ENCODE results near the gene SORBS1. TPM values are rescaled to one million over a fixed set of nuclear protein-coding genes. Genes with fewer than 3 reads are reported as not detected.

Gene SORBS1
- total and polyA plus RNA-seq, 2 experiments from 2014 or later = 11.0 to 20.6 TPM

DNA sequence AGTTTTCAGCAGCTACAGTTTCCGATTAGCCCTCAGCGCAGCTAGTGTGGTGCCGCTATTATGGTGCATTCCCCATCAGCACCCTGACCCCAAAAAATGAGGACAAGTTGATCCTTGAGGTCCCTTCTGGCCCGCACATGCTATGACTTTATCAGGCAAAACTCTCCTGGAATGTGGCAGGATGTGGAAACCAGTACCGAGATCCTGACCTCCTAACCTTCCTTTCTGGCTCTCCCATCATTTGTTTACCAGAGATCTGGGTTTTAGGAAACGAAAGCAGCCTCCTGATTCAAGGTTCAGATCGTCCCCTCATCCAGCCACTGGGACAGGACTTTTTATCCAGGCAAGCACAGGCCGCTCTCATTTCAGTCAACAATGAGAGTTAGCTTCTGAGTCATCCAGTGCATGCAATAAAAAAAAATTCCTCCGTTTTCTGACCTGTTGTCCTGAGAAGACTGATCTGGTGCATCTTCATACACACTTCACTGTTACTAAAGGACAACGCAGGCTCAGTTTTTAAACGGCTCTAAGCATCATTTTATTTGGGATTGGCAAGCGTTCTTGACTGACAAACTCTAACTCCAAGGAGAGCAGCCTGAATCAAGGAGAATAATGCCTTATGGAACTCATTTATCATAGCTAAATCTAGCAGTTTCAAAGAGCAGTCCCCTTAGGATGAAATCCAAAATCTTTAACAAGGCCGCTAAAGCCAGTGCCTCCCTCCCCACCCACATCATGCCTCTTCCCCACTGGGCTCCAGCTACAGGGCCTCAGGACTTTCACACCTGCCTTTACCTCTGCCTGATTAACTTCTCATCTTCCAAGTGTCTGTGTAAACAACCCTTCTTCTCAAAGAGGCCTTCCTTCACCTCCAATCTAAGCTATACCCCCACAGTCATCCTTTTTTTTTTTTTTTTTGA is 287.5 kb downstream of the SORBS1 start:
- Histone ChIP-seq H3K27ac (no peak overlapping the region), H3K9me3 (ENCODE audit: low read depth) (no peaks in the 10 kb centered on the region), H3K36me3 (peaks cover 4% of the 10 kb centered on the region), H3K4me3 (no peak overlapping the region), H3K4me1 (ENCODE audit: low read depth) (peaks cover 11% of the 10 kb centered on the region), H3K27me3 (no peaks in the 10 kb centered on the region)
- DNase-seq (ENCODE audit: low read depth in 1 of 2, low spot score in 1 of 2) = peak in 1 of 2 donors; percentile 89
- no peak for TF ChIP-seq CTCF (IDR thresholded peaks at IDR 0.05; ENCODE audit: low read depth, low read length)

DNA sequence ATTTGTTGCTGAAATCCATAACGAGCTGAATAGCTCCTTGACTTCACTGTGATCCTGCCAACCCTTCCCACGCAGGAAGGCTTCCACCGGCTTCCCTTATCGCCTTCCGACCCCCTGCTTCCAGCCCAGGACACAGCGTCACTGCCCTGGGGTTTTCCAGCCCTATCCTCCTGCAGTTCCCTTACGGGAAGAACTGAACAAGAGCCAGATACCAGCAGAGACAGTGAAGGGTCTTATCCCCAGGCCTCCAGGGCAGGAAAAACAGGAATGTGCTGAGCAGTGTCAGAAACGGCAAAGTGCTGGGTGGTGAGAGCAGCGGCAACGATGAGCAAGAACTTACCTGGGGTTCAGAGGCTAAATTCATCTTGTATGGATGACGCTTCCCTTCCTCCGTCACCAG is 292.7 kb downstream of the SORBS1 start:
- TF ChIP-seq CTCF (IDR thresholded peaks at IDR 0.05; ENCODE audit: low read depth, low read length) = no peak
- H3K27ac ChIP-seq = peak overlapping the region; percentile 88
- no peaks in the 10 kb centered on the region for H3K27me3 ChIP-seq
- peaks cover 8% of the 10 kb centered on the region for H3K36me3 ChIP-seq
- no peak overlapping the region for H3K4me3 ChIP-seq
- H3K4me1 ChIP-seq (ENCODE audit: low read depth) = peaks cover 20% of the 10 kb centered on the region
- no peaks in the 10 kb centered on the region for H3K9me3 ChIP-seq (ENCODE audit: low read depth)
- DNase-seq (ENCODE audit: low read depth in 1 of 2, low spot score in 1 of 2) = peak; percentile 69 to 97

DNA sequence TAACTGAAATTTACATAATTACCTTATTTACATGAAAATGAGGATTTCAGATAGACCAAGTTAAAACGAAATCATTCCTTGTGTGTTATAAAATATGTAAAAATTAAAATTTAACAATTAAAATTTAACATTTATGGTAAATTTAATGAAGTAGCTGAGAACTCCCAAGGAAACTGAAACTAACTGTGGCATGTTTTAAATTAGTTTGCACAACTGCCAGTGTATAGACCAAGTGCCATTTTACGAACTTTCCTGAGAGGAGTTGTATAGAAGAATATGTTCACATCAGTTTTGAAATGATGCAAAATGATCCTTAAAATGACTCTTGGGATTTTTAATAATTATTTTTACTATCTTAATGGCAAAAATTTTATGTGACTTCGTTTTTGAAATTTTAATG is 293.9 kb downstream of the SORBS1 start:
- H3K27me3 ChIP-seq = no peaks in the 10 kb centered on the region
- H3K27ac ChIP-seq = no peak overlapping the region
- H3K36me3 ChIP-seq = peaks cover 9% of the 10 kb centered on the region
- H3K4me1 ChIP-seq (ENCODE audit: low read depth) = peaks cover 17% of the 10 kb centered on the region
- no peaks in the 10 kb centered on the region for H3K9me3 ChIP-seq (ENCODE audit: low read depth)
- DNase-seq (ENCODE audit: low read depth in 1 of 2, low spot score in 1 of 2) = no peak
- no peak overlapping the region for H3K4me3 ChIP-seq
- no peak for TF ChIP-seq CTCF (IDR thresholded peaks at IDR 0.05; ENCODE audit: low read depth, low read length)

DNA sequence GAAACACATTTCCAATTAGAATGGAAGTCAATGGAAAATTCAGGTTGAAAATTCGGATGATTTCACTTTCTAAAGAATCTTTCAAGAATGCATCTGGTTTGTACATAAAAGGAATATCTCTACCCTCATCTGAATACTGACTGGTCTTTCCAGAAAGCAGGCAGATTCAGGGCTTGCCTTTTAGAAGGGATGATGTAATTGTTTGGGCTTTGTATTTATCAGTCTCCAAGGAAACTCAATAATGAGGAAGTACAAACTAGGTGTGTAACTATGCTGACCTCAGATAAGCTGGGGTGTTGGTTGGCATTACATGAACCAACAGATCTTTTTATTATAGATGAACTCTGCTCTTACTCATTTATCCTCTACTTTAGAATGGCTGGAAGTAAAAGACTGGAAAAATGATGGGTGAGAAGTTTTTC is 294.5 kb downstream of the SORBS1 start:
- H3K27ac ChIP-seq = no peak overlapping the region
- peak in 1 of 2 donors; percentile 90 for DNase-seq (ENCODE audit: low read depth in 1 of 2, low spot score in 1 of 2)
- H3K36me3 ChIP-seq = peaks cover 9% of the 10 kb centered on the region
- TF ChIP-seq CTCF (IDR thresholded peaks at IDR 0.05; ENCODE audit: low read depth, low read length) = no peak
- no peaks in the 10 kb centered on the region for H3K27me3 ChIP-seq
- peaks cover 17% of the 10 kb centered on the region for H3K4me1 ChIP-seq (ENCODE audit: low read depth)
- H3K9me3 ChIP-seq (ENCODE audit: low read depth) = no peaks in the 10 kb centered on the region
- H3K4me3 ChIP-seq = no peak overlapping the region

- Histone ChIP-seq H3K4me1 (ENCODE audit: low read depth) (peaks cover 26% of the 10 kb centered on the region), H3K36me3 (peaks cover 9% of the 10 kb centered on the region), H3K27me3 (no peaks in the 10 kb centered on the region), H3K9me3 (ENCODE audit: low read depth) (no peaks in the 10 kb centered on the region), H3K27ac (no peak overlapping the region), H3K4me3 (no peak overlapping the region)
- no peak for TF ChIP-seq CTCF (IDR thresholded peaks at IDR 0.05; ENCODE audit: low read depth, low read length)
- DNase-seq (ENCODE audit: low read depth in 1 of 2, low spot score in 1 of 2) = no peak
These were observed 295.6 kb downstream of the SORBS1 start for GRCh38 chr10:95265572-95265971.
